A549 (cell line): ENCODE measurements around the gene NDUFB2. TPM values are rescaled to one million over a fixed set of nuclear protein-coding genes. Genes with fewer than 3 reads are reported as not detected.

Experiments
- ATAC-seq, 2 experiments: fragments of 200-7000 bp in 1 of 2; fragments of >200 bp in 1 of 2; cut with Nextera tagmentation in 1 of 2; cut with Tn5 transposase in 1 of 2; 3 replicates each; pipeline versions ENCODE4 v1.8.0 to v1.9.1; 2018 to 2020; ENCODE audit warnings: mild to moderate bottlenecking in 1 of 2, moderate library complexity in 1 of 2
- CTCF ChIA-PET: fragments of 300-600 bp; sonication (Branson Sonifier 250); formaldehyde crosslinking; extraction: SDS; loops from one replicate; lab custom pipeline; 2021; ENCODE audit warnings: antibody characterized with exemption, inconsistent platforms; lab: Yijun Ruan, JAX
- POLR2A ChIA-PET: fragments of 350-600 bp; formaldehyde crosslinking; extraction: SDS; loops from one replicate; lab custom pipeline; 2021; ENCODE audit warnings: antibody characterized with exemption, inconsistent platforms; lab: Yijun Ruan, JAX
- DNase-seq, 2 experiments: peaks; one replicate each; pipeline versions ENCODE4 v3.0.0 to v3.0.0-alpha.2; 2011 to 2016; ENCODE audit warnings: low read depth in 1 of 2, low spot score in 1 of 2
- FAIRE-seq: peaks from 2 replicates; lab custom pipeline; 2011; peaks lifted over from hg19 to GRCh38; lab: Jason Lieb, UNC
- H3K27ac ChIP-seq, 2 experiments: fragments of >200 bp; sonication (Bioruptor Twin); formaldehyde crosslinking; 3 replicates each; pipeline ENCODE4 v1.5.1; 2016 to 2017
- H3K4me1 ChIP-seq: fragments of >200 bp; sonication (Bioruptor Twin); formaldehyde crosslinking; 3 replicates; pipeline ENCODE4 v1.6.1; 2016
- H3K4me2 ChIP-seq: fragments of >200 bp; sonication (Bioruptor Twin); formaldehyde crosslinking; 3 replicates; pipeline ENCODE4 v1.6.1; 2016
- H3K4me3 ChIP-seq: fragments of >200 bp; sonication (Bioruptor Twin); formaldehyde crosslinking; 3 replicates; pipeline ENCODE4 v1.5.1; 2016
- H3K9me3 ChIP-seq: fragments of >200 bp; sonication (Bioruptor Twin); formaldehyde crosslinking; 3 replicates; pipeline ENCODE4 v1.6.1; 2016
- BCL3 ChIP-seq: fragments of >200 bp; sonication (Bioruptor Twin); formaldehyde crosslinking; IDR thresholded peaks from 3 replicates; pipeline ENCODE4 v1.6.1; 2016
- CBX2 ChIP-seq: fragments of 200-600 bp; sonication (generic); IDR thresholded peaks from 2 replicates; pipeline ENCODE4 v1.6.1; 2016; ENCODE audit warnings: low read depth, mild to moderate bottlenecking, borderline replicate concordance
- CEBPB ChIP-seq, 2 experiments: fragments of >200 bp in 1 of 2; sonication (Bioruptor Twin) in 1 of 2; formaldehyde crosslinking in 1 of 2; IDR thresholded peaks; 2 replicates each; pipeline ENCODE4 v1.6.1; 2012 to 2016
- CHD2 ChIP-seq: fragments of 150-350 bp; IDR thresholded peaks from 2 replicates; pipeline ENCODE4 v1.6.1; 2014; ENCODE audit warnings: low read length; ENCODE audit not compliant: partially characterized antibody
- EHF ChIP-seq: fragments of 250-450 bp; sonication (Bioruptor Pico); IDR thresholded peaks from 2 replicates; pipeline ENCODE4 v1.5.0; 2020; ENCODE audit warnings: mild to moderate bottlenecking
- EHMT2 ChIP-seq: fragments of 200-600 bp; sonication (generic); IDR thresholded peaks from 2 replicates; pipeline ENCODE4 v1.6.1; 2016; ENCODE audit warnings: antibody characterized with exemption, low read depth, mild to moderate bottlenecking, moderate library complexity
- ELK1 ChIP-seq: fragments of 150-350 bp; IDR thresholded peaks from 2 replicates; pipeline ENCODE4 v1.6.1; 2014; ENCODE audit warnings: low read depth, mild to moderate bottlenecking, low read length
- EP300 ChIP-seq, 2 experiments: fragments of >200 bp; sonication (Bioruptor Twin); formaldehyde crosslinking; IDR thresholded peaks; 2 replicates in 1 of 2; 3 replicates in 1 of 2; pipeline ENCODE4 v1.6.1; 2016 to 2017
- FOSL2 ChIP-seq, 2 experiments: fragments of 450-650 bp in 1 of 2; fragments of >200 bp in 1 of 2; sonication (Bioruptor Twin) in 1 of 2; formaldehyde crosslinking; IDR thresholded peaks; 2 replicates each; pipeline versions ENCODE4 v1.5.0 to v1.6.1; 2016 to 2020; ENCODE audit warnings: mild to moderate bottlenecking in 1 of 2, moderate library complexity in 1 of 2
- FOXS1 ChIP-seq: fragments of 250-450 bp; sonication (Bioruptor Pico); IDR thresholded peaks from 2 replicates; pipeline ENCODE4 v1.5.0; 2020; ENCODE audit warnings: mild to moderate bottlenecking, moderate library complexity
- GATA3 ChIP-seq: IDR thresholded peaks from 2 replicates; pipeline ENCODE4 v1.6.1; 2012; ENCODE audit warnings: borderline replicate concordance
- HDAC2 ChIP-seq: fragments of 200-600 bp; sonication (generic); IDR thresholded peaks from 2 replicates; pipeline ENCODE4 v1.6.1; 2016
- HOXB13 ChIP-seq: fragments of 250-450 bp; sonication (Bioruptor Pico); IDR thresholded peaks from 2 replicates; pipeline ENCODE4 v1.5.0; 2020; ENCODE audit warnings: low read depth, mild to moderate bottlenecking, moderate library complexity
- KDM1A ChIP-seq: fragments of 200-600 bp; sonication (generic); IDR thresholded peaks from 2 replicates; pipeline ENCODE4 v1.6.1; 2016; ENCODE audit warnings: low read depth, mild to moderate bottlenecking
- KDM5A ChIP-seq: fragments of 200-600 bp; sonication (generic); IDR thresholded peaks from 2 replicates; pipeline ENCODE4 v1.6.1; 2016; ENCODE audit warnings: antibody characterized with exemption, mild to moderate bottlenecking
- MAX ChIP-seq: IDR thresholded peaks from 2 replicates; pipeline ENCODE4 v1.6.1; 2012
- PBX3 ChIP-seq: IDR thresholded peaks from 2 replicates; pipeline ENCODE4 v1.6.1; 2012
- RAD21 ChIP-seq, 2 experiments: fragments of >200 bp in 1 of 2; sonication (Bioruptor Twin) in 1 of 2; formaldehyde crosslinking in 1 of 2; IDR thresholded peaks in 1 of 2; conservative IDR thresholded peaks in 1 of 2; 2 replicates in 1 of 2; 3 replicates in 1 of 2; pipeline ENCODE4 v1.6.1; 2012 to 2018; ENCODE audit warnings: inconsistent platforms in 1 of 2
- SMC3 ChIP-seq: fragments of >200 bp; sonication (Bioruptor Twin); formaldehyde crosslinking; IDR thresholded peaks from 3 replicates; pipeline ENCODE4 v1.6.1; 2018; ENCODE audit warnings: inconsistent platforms
- SREBF2 ChIP-seq: fragments of 450-650 bp; IDR thresholded peaks from 2 replicates; pipeline ENCODE4 v1.6.1; 2014; ENCODE audit warnings: mild to moderate bottlenecking, moderate library complexity
- WGBS: methylation state at CpG from one replicate; pipeline ENCODE4 v1.1.6; 2017; ENCODE audit errors: missing lambda C conversion rate; 5-methylcytosine and 5-hydroxymethylcytosine counted together
- polyA plus RNA-seq, 4 experiments: library from polyadenylated mRNA; depleted of rRNA in 3 of 4; stranded (reverse); fragments of >200 nt; fragmentation: RNase III in 1 of 4; extraction: RNeasy Plus Mini Kit Qiagen cat#74134 plus additional on column Dnase treatment in 1 of 4; gene quantifications; 2 replicates in 3 of 4; 3 replicates in 1 of 4; pipeline ENCODE4 v1.2.3, GENCODE V29; 2011 to 2017
- TF ChIP-seq, protein P1 (sequence below): fragments of >200 bp; sonication (Bioruptor Twin); formaldehyde crosslinking; IDR thresholded peaks from 2 replicates; pipeline ENCODE4 v1.6.1; 2016

NDUFB2 gene
- polyA plus RNA-seq, 2 of the 4 experiments (the other 2 are of a cell fraction), result 370 to 381 TPM

- 92% methylated on average over 20 of the region's 20 CpGs for WGBS
- TF ChIP-seq PBX3, result no peak
- TF ChIP-seq SREBF2, result no peak
- no peak for TF ChIP-seq FOSL2 (IDR thresholded peaks at IDR 0.05)
- no peak for TF ChIP-seq FOSL2 (CRISPR knock-in tag; IDR thresholded peaks at IDR 0.05)
- no peak for TF ChIP-seq KDM5A
- no peak for TF ChIP-seq EHF (CRISPR knock-in tag)
- TF ChIP-seq, protein P1, sequence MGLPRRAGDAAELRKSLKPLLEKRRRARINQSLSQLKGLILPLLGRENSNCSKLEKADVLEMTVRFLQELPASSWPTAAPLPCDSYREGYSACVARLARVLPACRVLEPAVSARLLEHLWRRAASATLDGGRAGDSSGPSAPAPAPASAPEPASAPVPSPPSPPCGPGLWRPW, result no peak
- TF ChIP-seq SMC3, result no peak
- no peak for TF ChIP-seq RAD21 (conservative IDR thresholded peaks at IDR 0.05 in 1 of 2, IDR thresholded peaks at IDR 0.05 in 1 of 2)
- no peak for TF ChIP-seq HDAC2
- TF ChIP-seq EP300 (IDR thresholded peaks at IDR 0.05), result no peak
- TF ChIP-seq CEBPB (IDR thresholded peaks at IDR 0.05), result no peak
- no peak for TF ChIP-seq FOXS1
- no peak for TF ChIP-seq CBX2
- no peak for TF ChIP-seq CHD2
- TF ChIP-seq KDM1A, result no peak
- ChIA-PET CTCF (interaction anchor here (1.2 kb wide), 1 partner anchor 160 kb away, joined by 5 read pairs; no protein-coding TSS in a partner anchor), POLR2A (no interaction called here)
- no peak for ATAC-seq
- H3K4me2 ChIP-seq, result no peak overlapping the region
- H3K9me3 ChIP-seq, result no peaks in the 10 kb centered on the region
- peaks cover 13% of the 10 kb centered on the region; the same call in 1 of the 3 replicates for H3K4me1 ChIP-seq
- no peak for DNase-seq
- H3K4me3 ChIP-seq, result no peak overlapping the region
- no peak for FAIRE-seq
- H3K27ac ChIP-seq, result no peak overlapping the region
These were observed 18.3 kb upstream of the NDUFB2 start for GRCh38 chr7:140678081-140678815.

- Histone ChIP-seq H3K27ac (no peak overlapping the region), H3K4me3 (no peak overlapping the region), H3K4me1 (peaks cover 11% of the 10 kb centered on the region; the same call in 1 of the 3 replicates), H3K4me2 (no peak overlapping the region), H3K9me3 (no peaks in the 10 kb centered on the region)
- no peak for TF ChIP-seq FOSL2 (IDR thresholded peaks at IDR 0.05)
- no peak for TF ChIP-seq FOSL2 (CRISPR knock-in tag; IDR thresholded peaks at IDR 0.05)
- no peak for TF ChIP-seq GATA3
- TF ChIP-seq PBX3, result no peak
- TF ChIP-seq ELK1, result no peak
- no peak for TF ChIP-seq CEBPB (IDR thresholded peaks at IDR 0.05)
- no peak for TF ChIP-seq MAX
- no peak for TF ChIP-seq BCL3
- no peak for TF ChIP-seq EP300 (IDR thresholded peaks at IDR 0.05)
- no peak for TF ChIP-seq EHF (CRISPR knock-in tag)
- no peak for TF ChIP-seq EHMT2
- TF ChIP-seq HOXB13, result no peak
- POLR2A ChIA-PET, result interaction anchor here (0.5 kb wide), 1 partner anchor 38 kb away, joined by 3 read pairs; the partner anchor contains the start of gene DENND2A
- ATAC-seq (no peak), FAIRE-seq (no peak), DNase-seq (no peak)
- 93% methylated on average over 5 of the region's 7 CpGs for WGBS
- CTCF ChIA-PET, result interaction anchor here (1.2 kb wide), 1 partner anchor 161 kb away, joined by 5 read pairs; no protein-coding TSS in a partner anchor
These were observed 17.7 kb upstream of the NDUFB2 start for GRCh38 chr7:140678816-140679130.
